Vagina (tissue), 2 donors: Measurements from ENCODE around the gene HLA-G. TPM values are rescaled to one million over a fixed set of nuclear protein-coding genes. Genes with fewer than 3 reads are reported as not detected.
A peak's percentile ranks its signal among the peaks of the same experiment; 100 is the strongest.

Experiments
- DNase-seq, 2 donors: peaks; one replicate each; pipeline ENCODE4 v3.0.0-alpha.2; 2017; ENCODE audit errors: extremely low spot score in 2 of 2
- H3K27ac ChIP-seq: fragments of 200-600 bp; sonication (generic); one replicate; pipeline ENCODE4 v1.5.1; 2019
- H3K27me3 ChIP-seq: fragments of 200-600 bp; sonication (generic); one replicate; pipeline ENCODE4 v1.5.1; 2019
- H3K36me3 ChIP-seq, 2 donors: fragments of 200-600 bp; sonication (generic); one replicate each; pipeline ENCODE4 v1.5.1; 2017 to 2019
- H3K4me1 ChIP-seq: fragments of 200-600 bp; sonication (generic); one replicate; pipeline ENCODE4 v1.5.1; 2019
- H3K4me3 ChIP-seq, 2 donors: fragments of 200-600 bp; sonication (generic); 1 replicate in 1 of 2; 2 replicates in 1 of 2; pipeline ENCODE4 v1.5.1; 2016 to 2019
- H3K9me3 ChIP-seq: fragments of 200-600 bp; sonication (generic); one replicate; pipeline ENCODE4 v1.5.1; 2019
- POLR2A ChIP-seq, 2 donors: fragments of 450-650 bp; IDR thresholded peaks; one replicate each; pipeline ENCODE4 v1.6.1; 2017; ENCODE audit warnings: antibody characterized with exemption in 2 of 2, mild to moderate bottlenecking in 2 of 2, moderate library complexity in 2 of 2
- POLR2AphosphoS5 ChIP-seq, 2 donors: sonication (generic); formaldehyde crosslinking; IDR thresholded peaks; one replicate each; pipeline ENCODE4 v1.9.0; 2017; ENCODE audit warnings: antibody characterized with exemption in 2 of 2, mild to moderate bottlenecking in 2 of 2, low read depth in 1 of 2; ENCODE audit not compliant: insufficient read depth in 1 of 2
- intact Hi-C: fragments of 100-400 bp; cut with DNase I; formaldehyde crosslinking; loops from one replicate; pipeline ENCODE4 v1.15.1; 2023
- total RNA-seq: library from RNA; depleted of rRNA; stranded (reverse); fragments of >200 nt; gene quantifications from one replicate; pipeline ENCODE4 v1.2.3, GENCODE V29; 2016
- TF ChIP-seq, protein P1 (sequence below), 3 experiments: fragments of 450-650 bp in 2 of 3; fragments of 200-600 bp in 1 of 3; sonication (generic) in 1 of 3; IDR thresholded peaks; one replicate each; pipeline ENCODE4 v1.5.1; 2017 to 2019; ENCODE audit warnings: antibody characterized with exemption in 3 of 3, mild to moderate bottlenecking in 2 of 3, moderate library complexity in 2 of 3

HLA-G gene
- total RNA-seq, 1 donor from 2014 or later, result not detected

DNA sequence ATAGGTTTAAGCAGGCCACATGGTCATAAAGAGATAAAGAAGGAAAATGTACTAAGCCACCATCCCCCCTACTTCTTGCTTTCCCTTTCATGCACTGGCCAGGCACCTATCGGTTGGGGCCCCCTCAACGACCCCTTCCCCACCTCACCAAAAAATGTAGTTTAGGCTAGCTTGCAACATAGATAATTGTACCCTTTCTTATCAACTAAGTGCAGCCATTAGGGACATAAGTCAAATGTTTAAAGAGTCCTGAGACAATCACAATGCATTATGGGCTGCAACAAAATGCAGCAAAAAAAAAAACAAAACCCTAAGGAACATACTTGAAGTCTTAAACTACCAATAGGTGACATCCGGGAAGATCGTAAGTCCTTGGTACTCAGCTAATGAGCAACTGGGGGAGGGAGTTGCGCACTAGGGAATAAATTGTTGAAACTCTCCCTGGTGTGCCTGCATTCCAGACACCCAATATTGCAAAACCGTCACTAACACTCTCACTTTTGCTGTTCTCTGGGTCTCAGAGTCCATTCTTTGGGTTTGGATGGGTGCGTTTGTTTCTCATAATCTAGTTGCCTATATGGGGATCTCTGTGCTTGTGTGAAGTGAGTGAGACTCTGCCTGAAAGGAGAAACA, 12.4 kb upstream of the HLA-G start:
- H3K9me3 ChIP-seq, result no peaks in the 10 kb centered on the region
- no peaks in the 10 kb centered on the region for H3K36me3 ChIP-seq
- H3K27me3 ChIP-seq, result no peaks in the 10 kb centered on the region
- TF ChIP-seq, protein P1, sequence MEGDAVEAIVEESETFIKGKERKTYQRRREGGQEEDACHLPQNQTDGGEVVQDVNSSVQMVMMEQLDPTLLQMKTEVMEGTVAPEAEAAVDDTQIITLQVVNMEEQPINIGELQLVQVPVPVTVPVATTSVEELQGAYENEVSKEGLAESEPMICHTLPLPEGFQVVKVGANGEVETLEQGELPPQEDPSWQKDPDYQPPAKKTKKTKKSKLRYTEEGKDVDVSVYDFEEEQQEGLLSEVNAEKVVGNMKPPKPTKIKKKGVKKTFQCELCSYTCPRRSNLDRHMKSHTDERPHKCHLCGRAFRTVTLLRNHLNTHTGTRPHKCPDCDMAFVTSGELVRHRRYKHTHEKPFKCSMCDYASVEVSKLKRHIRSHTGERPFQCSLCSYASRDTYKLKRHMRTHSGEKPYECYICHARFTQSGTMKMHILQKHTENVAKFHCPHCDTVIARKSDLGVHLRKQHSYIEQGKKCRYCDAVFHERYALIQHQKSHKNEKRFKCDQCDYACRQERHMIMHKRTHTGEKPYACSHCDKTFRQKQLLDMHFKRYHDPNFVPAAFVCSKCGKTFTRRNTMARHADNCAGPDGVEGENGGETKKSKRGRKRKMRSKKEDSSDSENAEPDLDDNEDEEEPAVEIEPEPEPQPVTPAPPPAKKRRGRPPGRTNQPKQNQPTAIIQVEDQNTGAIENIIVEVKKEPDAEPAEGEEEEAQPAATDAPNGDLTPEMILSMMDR (IDR thresholded peaks at IDR 0.05), result no peak
- TF ChIP-seq POLR2A (IDR thresholded peaks at IDR 0.05), result no peak
- TF ChIP-seq POLR2AphosphoS5 (IDR thresholded peaks at IDR 0.05; ENCODE audit: insufficient read depth in 1 of 2, low read depth in 1 of 2), result no peak
- no peak overlapping the region for H3K4me3 ChIP-seq
- DNase-seq, result peak; percentile 20 to 37
- no peak overlapping the region for H3K27ac ChIP-seq
- H3K4me1 ChIP-seq, result no peaks in the 10 kb centered on the region
- intact Hi-C loops, result no loop called here

DNA sequence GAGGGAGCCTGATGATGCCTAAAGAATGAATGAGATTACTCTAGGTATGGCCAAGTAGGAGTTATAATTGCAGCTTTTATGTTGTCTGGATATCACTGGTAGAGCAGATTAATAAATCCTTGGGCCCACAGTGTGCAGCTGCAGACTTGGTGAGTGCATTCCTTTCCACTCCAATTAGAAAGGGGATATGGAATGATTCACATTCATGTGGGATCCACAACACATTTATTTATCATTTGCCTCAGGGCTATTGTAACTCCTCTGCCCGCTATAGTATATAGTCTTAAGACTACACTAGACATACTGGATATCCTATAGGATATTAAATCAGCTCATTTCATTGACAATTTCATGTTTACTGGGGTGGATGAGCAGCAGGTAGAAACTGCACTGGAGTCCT, 11.6 kb upstream of the HLA-G start:
- no peak overlapping the region for H3K27ac ChIP-seq

DNA sequence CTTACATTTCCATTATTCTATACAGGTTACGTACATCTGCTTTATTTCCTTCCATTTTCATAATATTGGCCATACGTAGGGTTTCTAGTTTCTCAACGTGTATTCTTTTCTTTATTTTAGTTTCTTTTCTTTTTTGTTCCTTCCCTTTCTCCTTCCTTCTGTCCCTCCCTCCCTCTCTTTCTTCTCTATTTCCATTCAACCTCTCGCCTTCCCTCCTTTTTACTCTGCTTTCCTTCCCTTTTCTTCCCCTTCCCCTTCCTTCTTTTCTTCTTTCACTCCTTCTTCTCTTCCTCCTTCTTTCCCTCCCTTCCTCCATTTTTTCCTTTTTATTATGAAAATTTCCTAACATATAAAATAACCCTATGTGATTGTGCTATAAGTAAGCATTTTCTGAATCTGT, 8.7 kb upstream of the HLA-G start:
- TF ChIP-seq POLR2A (IDR thresholded peaks at IDR 0.05) (no peak), POLR2AphosphoS5 (IDR thresholded peaks at IDR 0.05; ENCODE audit: insufficient read depth in 1 of 2, low read depth in 1 of 2) (no peak)
- TF ChIP-seq, protein P1 (IDR thresholded peaks at IDR 0.05), result no peak
- no peak overlapping the region for H3K4me3 ChIP-seq
- no peaks in the 10 kb centered on the region for H3K27me3 ChIP-seq
- no peaks in the 10 kb centered on the region for H3K9me3 ChIP-seq
- no peak for DNase-seq
- intact Hi-C loops, result no loop called here
- H3K36me3 ChIP-seq, result no peaks in the 10 kb centered on the region
- H3K27ac ChIP-seq, result no peak overlapping the region
- H3K4me1 ChIP-seq, result no peaks in the 10 kb centered on the region

More for the DNA sequence above, 11.6 kb upstream of the HLA-G start:
- intact Hi-C loops, result no loop called here
- Histone ChIP-seq H3K4me3 (no peak overlapping the region), H3K4me1 (no peaks in the 10 kb centered on the region), H3K27me3 (no peaks in the 10 kb centered on the region), H3K36me3 (no peaks in the 10 kb centered on the region), H3K9me3 (no peaks in the 10 kb centered on the region)
- DNase-seq, result no peak
- TF ChIP-seq POLR2AphosphoS5 (IDR thresholded peaks at IDR 0.05; ENCODE audit: insufficient read depth in 1 of 2, low read depth in 1 of 2) (no peak), POLR2A (IDR thresholded peaks at IDR 0.05) (no peak)
- TF ChIP-seq, protein P1 (IDR thresholded peaks at IDR 0.05), result no peak

DNA sequence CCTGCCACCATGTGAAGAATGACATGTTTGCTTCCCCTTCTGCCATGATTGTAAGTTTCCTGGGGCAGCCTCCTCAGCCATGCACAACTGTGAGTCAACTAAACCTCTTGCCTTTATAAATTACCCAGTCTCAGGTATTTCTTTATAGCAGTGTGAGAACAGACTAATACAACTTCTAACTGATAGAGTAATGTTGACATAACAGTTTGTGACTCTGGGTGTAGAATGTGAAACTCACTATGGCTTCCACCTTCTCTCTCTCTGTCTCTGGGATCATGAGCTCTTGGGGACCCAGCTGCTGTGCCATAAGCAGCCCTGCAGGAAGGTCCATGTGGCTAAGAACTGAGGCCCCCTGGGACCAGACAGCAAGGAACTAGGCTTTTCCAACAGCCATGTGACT, 3.5 kb upstream of the HLA-G start:
- DNase-seq, result peak in 1 of 2 donors; percentile 34
- intact Hi-C loops, result no loop called here
- no peaks in the 10 kb centered on the region for H3K27me3 ChIP-seq
- no peak overlapping the region for H3K4me3 ChIP-seq
- no peaks in the 10 kb centered on the region for H3K36me3 ChIP-seq
- no peak overlapping the region for H3K27ac ChIP-seq
- TF ChIP-seq POLR2A (IDR thresholded peaks at IDR 0.05), result no peak
- TF ChIP-seq, protein P1 (IDR thresholded peaks at IDR 0.05), result no peak
- H3K9me3 ChIP-seq, result no peaks in the 10 kb centered on the region
- H3K4me1 ChIP-seq, result peaks cover 10% of the 10 kb centered on the region

DNA sequence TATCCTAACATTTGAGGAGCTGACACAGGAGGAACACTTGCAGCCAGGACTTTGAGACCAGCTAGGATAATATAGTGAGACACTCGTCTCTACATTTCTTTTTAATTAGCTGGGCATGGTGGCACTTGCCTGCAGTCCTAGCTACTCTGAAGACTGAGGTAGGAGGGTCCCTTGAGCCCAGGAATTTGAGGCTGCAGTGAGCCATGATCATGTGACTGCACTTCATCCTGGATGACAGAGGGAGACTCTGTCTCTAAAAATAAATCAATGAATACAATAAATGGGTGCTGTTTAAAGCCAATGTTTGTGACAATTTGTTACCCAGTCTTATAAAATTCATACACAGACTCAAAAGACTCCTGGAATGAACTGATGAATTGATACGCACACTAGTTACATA, 1.8 kb upstream of the HLA-G start:
- intact Hi-C loops, result no loop called here
- DNase-seq, result peak in 1 of 2 donors; percentile 60
- Histone ChIP-seq H3K9me3 (no peaks in the 10 kb centered on the region), H3K4me1 (peaks cover 10% of the 10 kb centered on the region), H3K4me3 (no peak overlapping the region), H3K36me3 (no peaks in the 10 kb centered on the region), H3K27me3 (no peaks in the 10 kb centered on the region), H3K27ac (no peak overlapping the region)
- TF ChIP-seq POLR2AphosphoS5 (IDR thresholded peaks at IDR 0.05; ENCODE audit: insufficient read depth in 1 of 2, low read depth in 1 of 2) (no peak), POLR2A (IDR thresholded peaks at IDR 0.05) (no peak)
